Femur (tissue), 1 donor: Measurements from ENCODE around the gene MRPS9.

Source experiments
- DNase-seq: peaks from one replicate; pipeline ENCODE4 v3.0.0-alpha.2; 2017

The MRPS9 gene

GRCh38 chr2:105125920-105126319, 88.1 kb downstream of the MRPS9 start:
- DNase-seq = no peak

GRCh38 chr2:105126336-105126735, 88.5 kb downstream of the MRPS9 start:
- no peak for DNase-seq

DNA sequence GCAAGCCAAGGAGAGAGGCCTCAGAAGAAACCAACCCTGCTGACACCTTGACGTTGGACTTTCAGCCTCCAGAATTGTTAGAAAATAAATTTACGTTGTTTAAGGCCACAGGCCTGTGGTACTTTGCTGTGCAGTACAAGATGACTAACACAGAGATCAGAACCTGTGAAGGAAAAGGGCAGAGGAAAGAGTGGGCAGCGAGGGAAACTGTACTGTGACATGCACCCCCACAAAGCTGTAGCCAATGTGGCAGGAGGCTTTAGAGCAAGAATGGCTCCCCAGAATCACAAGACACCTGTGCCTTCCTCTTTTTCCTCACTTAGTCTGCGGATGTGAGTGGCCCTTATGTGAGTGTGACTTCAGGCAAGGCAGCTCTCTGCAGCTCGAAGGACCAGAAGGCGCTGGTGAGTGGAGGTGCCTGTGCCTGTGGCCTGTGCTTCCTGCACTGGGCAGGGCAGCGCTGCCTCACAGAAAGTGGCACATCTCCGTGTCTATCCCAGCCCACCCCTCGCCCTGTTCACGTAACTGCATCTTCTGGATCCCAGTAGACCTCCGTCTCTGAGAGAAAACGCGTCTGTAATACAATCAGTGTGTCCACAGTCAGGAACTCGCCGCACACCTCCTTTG, 89.5 kb downstream of the MRPS9 start:
- DNase-seq = no peak

DNA sequence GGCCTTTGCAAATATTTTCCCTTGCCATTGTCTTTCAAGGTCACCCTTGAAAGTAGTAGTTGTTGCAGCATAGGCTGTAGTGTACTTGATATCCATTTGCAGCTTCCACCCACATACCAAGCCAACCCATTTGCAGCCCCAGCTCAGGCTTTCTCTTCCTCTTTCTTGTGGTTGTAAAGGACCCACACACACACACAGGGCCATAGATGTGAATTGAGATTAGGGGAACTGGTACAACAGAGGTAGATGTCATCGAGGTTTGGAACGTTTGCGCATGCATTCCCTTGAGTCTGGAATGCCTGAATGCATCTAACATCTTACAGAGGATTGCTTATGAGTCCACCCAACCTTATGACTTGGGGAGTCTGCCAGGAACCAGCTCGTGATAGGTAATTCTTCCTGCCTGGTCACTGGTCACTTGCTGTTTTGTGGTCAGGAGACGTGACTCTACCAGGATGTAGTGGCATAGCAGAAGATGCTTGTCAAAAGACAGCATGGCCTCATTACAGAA, 91.9 kb downstream of the MRPS9 start:
- DNase-seq = no peak

DNA sequence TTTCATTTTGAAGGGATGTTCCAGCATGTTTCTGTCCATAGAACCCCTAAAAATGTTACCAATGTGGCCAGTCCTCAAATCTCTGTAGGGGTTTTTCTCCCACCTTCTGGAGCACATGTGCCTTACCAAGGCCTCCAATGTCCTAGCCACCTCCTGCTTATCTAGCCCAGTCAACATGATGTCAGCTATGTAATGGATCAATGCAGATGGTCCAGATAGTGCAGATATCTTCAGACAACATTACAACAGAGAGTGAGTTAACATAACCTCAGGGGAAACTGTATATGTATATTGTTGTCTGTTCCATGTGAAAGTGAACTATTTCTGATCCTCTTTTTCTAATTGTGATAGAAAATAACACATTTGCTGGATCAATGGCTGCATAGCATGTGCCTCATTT, 92.7 kb downstream of the MRPS9 start:
- DNase-seq = no peak

DNA sequence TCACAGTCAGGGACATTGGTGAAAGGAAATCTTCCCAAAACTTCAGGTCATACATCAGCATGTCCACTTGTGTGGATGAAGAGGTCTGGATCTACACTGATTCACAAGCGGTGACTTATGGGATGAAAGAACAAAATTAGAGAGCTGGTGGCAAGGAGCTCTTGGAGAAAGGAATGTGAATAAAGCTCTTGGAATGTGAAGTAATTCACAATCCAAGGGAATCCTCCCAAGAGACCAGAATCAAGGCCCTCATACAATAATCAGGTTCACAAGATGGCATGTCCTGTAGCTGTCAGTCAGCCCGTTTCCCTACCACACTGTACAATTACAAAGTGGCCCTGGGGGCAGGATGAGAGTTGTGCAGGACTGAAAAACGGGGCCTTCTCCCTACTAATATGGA, 96.2 kb downstream of the MRPS9 start:
- no peak for DNase-seq

DNA sequence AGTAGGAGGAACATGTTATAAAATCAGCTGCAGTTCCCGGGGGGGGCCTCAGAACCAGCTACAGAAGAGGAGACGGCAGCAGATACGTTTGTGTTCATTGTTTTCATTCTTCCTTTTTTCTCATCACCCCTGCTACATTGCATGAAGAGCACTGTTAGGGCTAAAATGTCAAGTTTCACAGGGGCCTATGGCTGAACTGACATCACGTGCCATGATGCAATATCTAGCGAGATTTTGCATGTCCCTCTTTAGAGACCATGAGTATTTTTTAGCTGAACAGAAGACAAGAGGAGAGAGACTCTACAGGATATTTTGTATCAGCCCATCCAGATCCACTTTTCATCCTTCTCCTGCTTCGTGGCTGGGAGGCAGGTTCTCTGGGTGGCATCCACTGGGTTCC, 97.6 kb downstream of the MRPS9 start:
- DNase-seq = no peak

- no peak for DNase-seq
Measured at GRCh38 chr2:105136394-105136793, 98.5 kb downstream of the MRPS9 start.

DNA sequence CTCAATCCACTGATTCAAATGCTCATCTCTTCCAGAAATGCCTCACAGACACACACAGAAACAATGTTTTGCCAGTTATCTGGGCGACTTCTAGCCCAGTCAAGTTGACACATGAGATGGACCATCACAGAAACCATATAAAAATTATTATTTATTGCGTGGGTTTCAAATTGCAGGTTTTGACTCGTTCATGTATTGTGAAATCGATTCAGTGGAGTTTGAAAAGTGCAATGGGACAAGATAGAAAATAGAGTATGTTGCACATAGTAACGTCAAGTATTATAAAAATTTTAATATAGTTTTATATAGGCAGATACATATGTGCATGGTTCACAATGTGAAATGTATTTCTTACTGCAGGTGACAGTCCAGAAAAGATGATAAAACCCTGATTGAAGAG, 100.8 kb downstream of the MRPS9 start:
- no peak for DNase-seq

DNA sequence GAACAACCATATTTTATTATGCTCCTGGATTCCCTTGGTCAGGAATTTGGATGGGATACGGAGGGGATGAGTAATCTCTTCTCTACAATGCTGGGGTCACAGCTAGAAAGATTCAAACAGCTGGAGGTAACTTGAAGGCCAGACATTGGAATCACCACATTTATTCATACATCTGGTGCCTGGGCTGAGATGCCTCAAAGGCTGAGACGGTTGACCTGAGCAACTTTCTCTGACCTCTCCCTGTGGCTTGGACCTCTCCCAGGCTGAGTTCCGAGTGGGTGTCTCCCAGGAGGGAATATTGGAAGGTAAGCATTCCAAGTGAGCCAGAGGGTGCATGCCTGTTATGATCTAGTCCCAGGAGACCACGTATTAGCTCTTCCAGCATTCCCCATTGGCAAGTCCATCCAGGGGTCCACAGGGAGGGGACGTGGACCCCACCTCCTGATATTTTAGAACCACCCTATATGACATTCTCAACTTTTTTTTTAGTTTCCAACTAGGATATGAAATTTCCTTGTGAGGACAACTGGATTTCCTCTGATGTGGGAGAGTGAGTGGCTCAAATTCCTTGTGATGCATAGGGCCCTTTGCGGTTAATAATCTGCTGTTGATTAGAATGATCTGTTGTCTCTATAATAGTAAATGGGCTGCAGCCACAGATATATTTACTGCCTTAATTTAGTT, 101.8 kb downstream of the MRPS9 start:
- DNase-seq = no peak

DNA sequence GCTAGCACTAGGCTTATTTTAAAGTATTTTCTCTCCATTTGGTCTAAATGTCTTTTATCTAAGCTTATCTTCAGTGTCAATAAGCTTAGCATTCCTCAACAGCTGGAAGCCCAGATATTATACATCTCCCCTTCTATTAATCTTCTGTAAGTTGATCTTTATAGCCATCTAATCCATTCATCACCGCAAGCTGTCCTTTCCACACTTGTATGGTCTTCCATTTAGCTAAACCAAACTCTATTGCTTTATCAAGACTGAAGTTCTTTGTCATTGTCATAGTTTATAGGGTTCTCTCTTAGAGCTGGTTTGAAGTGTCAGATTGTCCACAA, 102.3 kb downstream of the MRPS9 start:
- no peak for DNase-seq

DNA sequence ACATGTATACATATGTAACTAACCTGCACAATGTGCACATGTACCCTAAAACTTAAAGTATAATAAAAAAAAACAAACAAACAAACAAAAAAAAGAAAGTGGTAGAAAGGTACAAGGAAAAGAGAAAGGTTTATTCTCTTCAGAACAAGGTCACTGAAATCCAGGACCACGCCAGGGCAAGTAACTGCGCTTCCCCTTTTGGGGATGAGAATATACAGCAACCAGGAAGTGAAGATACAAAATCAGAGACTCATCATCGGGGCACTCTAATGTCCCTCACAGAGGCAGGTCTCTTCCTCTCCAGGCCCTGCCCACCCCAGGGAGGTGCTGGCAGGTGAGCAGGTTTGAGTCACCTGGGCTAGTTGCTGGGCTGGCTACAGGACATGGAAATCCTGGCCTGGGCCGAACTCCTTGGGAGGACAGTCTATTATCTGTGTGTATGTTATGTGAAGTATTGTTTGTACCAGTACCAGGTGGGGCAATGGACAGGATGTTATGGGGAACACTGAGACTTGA, 103.3 kb downstream of the MRPS9 start:
- no peak for DNase-seq

- DNase-seq = no peak
Measured at GRCh38 chr2:105142239-105142638, 104.4 kb downstream of the MRPS9 start.

DNA sequence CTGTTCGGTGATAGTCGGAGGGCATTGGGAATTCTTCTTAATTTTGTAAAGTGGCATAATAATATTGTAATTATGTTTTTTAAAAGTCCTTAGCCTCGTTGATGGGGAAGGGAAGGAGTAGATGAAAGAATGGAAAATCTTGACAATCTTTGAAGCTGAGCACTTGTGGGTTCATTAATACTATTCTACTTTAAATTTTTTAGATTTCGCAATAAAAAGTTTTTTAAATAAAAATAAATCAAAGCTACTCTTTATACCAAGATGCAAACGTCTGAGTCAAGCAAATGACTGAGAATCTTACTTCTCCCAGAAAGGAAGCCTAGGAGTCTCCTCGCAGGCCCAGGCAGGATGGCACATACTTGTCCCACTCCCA, 105.2 kb downstream of the MRPS9 start:
- no peak for DNase-seq

DNA sequence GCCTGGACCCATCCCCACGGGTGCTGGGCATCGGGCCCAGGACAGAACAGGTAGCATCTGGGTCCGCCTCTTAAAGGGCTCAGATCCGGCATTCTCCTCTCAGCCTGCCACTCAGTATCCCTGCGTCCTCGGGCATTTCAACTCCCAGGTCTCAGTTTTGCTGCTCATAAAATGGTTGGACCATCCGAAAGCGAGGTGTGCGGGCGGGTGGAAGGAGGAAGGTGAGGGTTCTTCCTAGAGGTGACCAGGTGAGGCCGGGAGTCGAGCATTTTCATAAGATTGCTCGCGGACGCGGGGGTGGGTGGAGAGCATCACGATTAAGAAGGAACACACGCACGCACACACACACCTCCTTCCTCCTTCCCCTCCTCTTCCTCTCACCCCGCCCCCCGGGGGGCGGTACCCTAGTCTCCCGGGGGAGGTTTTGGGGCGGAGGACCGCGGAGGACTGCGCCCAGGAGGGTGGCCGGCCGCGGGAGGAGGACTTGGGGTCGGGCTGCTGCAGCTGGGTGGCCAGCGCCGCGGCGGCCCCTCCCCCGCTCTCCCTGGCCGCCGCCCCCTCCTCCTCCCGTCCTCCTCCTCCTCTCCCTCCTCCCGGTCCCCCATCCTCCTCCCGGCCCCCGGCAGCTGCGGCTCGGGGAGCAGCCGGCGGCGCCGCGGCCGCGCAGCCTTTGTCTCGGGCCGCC, 105.7 kb downstream of the MRPS9 start:
- peak; percentile 33 for DNase-seq

GRCh38 chr2:105144152-105144940, 106.5 kb downstream of the MRPS9 start:
- DNase-seq = no peak

DNA sequence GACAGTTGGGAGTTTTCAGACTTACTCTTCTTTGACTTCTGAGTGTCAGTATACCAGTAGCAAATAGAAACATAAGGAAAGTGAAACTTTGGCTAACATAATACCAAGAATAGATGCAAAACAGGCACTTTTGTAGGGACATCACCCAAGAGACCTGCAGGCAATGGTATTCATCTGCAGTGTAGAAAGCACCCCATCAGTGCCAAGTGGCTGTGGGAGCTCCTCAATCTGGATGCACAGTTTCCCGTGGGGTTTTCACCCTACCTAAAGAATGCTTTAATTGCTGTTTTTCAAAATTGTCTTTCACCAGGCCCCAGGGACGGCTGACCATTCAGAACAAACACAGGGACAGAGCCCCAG, 107.1 kb downstream of the MRPS9 start:
- DNase-seq = no peak

DNA sequence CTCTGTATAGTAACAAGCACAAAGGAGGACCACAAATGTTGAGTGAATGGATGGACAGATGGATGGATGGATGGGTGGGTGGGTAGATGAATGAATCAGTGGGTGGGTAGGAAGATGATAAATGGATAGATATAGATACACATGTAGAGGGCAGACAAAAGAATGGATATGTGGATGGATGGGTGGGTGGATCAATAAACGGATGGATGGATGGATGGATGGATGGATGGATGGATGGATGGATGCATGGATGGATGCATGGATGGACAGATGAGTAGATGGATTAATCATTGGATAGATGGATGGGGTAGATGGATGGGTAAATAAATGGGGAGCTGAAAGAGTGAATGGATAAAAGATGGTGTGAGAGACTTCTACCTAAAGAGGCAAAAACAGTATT, 111.4 kb downstream of the MRPS9 start:
- no peak for DNase-seq
